ENCODE data around the gene NPTN.

Gene NPTN

DNA sequence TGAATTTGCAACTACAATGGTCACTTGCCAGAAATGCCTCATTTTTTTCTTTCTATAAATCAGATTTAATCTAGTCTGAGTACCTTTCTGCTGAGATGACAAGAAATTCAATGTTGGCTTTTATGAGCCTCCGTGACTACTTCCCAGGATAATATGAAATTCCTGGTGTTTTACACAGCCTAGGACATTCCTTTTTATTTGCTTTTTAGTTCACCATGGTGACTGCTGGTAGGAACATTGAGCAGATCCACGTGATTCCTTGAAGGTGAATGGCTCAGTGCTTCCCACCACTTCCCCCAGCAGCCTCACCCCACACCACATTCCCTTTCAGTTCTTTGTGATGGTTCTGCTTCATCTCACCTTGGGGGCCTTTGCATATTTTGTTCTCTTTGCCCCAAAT, 4.3 kb upstream of the NPTN start:
- no peak for DNase-seq
- in situ Hi-C loops (cut with MboI; ENCODE audit: low pct_unique_long_range_greater_than_20kb, low sequenced_read_pairs): no loop called here

- DNase-seq: no peak
These were observed 854 bp upstream of the NPTN start for GRCh38 chr15:73633991-73634495.

GRCh38 chr15:73632670-73633058, 525 bp downstream of the NPTN start:
- in situ Hi-C loops (cut with MboI; ENCODE audit: low pct_unique_long_range_greater_than_20kb, low sequenced_read_pairs): no loop called here
- DNase-seq: no peak

More at GRCh38 chr15:73633991-73634495, 854 bp upstream of the NPTN start:
- in situ Hi-C loops (cut with MboI; ENCODE audit: low pct_unique_long_range_greater_than_20kb, low sequenced_read_pairs): no loop called here

GRCh38 chr15:73631915-73632669, 1.1 kb downstream of the NPTN start:
- DNase-seq: peak; percentile 73
- in situ Hi-C loops (cut with MboI; ENCODE audit: low pct_unique_long_range_greater_than_20kb, low sequenced_read_pairs): no loop called here

DNA sequence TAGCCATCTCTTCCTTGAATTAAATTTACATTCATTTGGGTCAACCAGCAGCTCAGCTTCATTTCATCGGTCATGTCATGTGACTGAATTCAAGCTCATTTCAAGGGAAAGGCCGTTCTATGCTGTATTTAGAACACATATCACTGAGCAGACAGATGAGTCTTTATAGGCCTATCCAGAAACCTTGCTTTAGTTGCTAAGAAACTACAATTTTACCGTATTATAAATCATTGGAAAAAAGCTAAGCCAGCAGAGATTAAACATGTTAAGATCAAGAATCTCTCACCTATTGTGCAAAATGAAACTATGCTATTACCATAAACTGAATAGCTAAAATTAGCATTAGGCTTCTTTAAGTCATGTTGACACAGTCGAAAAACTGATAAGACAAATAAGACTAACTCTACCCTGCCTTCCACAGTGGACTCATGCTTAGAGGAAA, 2.2 kb downstream of the NPTN start:
- no peak for DNase-seq
- in situ Hi-C loops (cut with MboI; ENCODE audit: low pct_unique_long_range_greater_than_20kb, low sequenced_read_pairs): no loop called here

GRCh38 chr15:73629798-73630429, 3.3 kb downstream of the NPTN start:
- in situ Hi-C loops (cut with MboI; ENCODE audit: low pct_unique_long_range_greater_than_20kb, low sequenced_read_pairs): no loop called here
- no peak for DNase-seq

- in situ Hi-C loops (cut with MboI; ENCODE audit: low pct_unique_long_range_greater_than_20kb, low sequenced_read_pairs): no loop called here
- DNase-seq: peak; percentile 35
These were observed 4.0 kb downstream of the NPTN start for GRCh38 chr15:73628976-73629797.

DNA sequence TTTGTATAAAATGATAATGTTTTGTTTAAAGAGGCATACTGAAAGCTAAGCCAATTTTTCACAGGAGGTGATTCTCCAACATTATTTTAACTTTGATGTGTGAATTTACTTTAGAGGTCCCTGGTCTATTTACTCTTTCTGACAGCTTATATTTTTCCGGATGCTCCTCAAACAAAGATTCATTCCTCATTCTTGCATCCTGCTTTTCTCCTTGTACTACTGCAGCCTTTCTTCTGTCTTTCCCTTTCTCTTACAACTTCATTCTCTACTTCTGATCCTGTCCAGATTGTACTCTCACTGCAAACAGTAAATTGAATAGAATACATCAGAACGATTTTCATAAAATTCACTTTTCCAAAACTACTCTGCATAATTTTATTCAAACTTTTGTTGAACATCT, 5.1 kb downstream of the NPTN start:
- no peak for DNase-seq
- in situ Hi-C loops (cut with MboI; ENCODE audit: low pct_unique_long_range_greater_than_20kb, low sequenced_read_pairs): no loop called here

- DNase-seq: no peak
- in situ Hi-C loops (cut with MboI; ENCODE audit: low pct_unique_long_range_greater_than_20kb, low sequenced_read_pairs): no loop called here
These were observed 7.1 kb downstream of the NPTN start for GRCh38 chr15:73626072-73626471.

GRCh38 chr15:73624530-73624929, 8.7 kb downstream of the NPTN start:
- in situ Hi-C loops (cut with MboI; ENCODE audit: low pct_unique_long_range_greater_than_20kb, low sequenced_read_pairs): no loop called here
- no peak for DNase-seq

DNA sequence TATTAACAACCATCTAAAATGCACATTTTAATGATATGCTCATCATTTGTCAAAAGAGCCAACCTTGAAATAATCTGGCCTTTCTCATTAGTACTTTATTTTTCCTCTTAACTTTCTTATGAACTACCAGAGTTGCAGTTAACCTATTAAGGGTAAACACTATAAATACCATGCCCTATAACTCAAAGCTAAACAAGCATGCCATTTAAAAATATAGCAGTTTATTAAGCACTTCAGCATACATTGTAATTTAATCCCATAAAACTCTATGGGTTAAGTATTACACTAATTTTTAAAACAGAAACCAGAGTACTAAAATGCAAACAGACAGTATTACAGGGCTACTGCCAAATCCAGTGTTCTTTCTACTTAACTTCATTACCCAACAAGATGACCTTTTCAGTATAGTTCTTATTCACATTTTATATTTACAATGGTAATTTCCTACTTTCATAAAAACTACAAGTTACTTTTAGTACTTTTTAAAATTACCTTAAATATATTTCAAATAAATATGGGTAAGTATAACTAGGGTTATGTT, 11.8 kb downstream of the NPTN start:
- DNase-seq: no peak
- in situ Hi-C loops (cut with MboI; ENCODE audit: low pct_unique_long_range_greater_than_20kb, low sequenced_read_pairs): no loop called here

GRCh38 chr15:73620078-73620477, 13.1 kb downstream of the NPTN start:
- no peak for DNase-seq
- in situ Hi-C loops (cut with MboI; ENCODE audit: low pct_unique_long_range_greater_than_20kb, low sequenced_read_pairs): no loop called here

- no peak for DNase-seq
- in situ Hi-C loops (cut with MboI; ENCODE audit: low pct_unique_long_range_greater_than_20kb, low sequenced_read_pairs): no loop called here
These were observed 15.3 kb downstream of the NPTN start for GRCh38 chr15:73617913-73618312.

DNA sequence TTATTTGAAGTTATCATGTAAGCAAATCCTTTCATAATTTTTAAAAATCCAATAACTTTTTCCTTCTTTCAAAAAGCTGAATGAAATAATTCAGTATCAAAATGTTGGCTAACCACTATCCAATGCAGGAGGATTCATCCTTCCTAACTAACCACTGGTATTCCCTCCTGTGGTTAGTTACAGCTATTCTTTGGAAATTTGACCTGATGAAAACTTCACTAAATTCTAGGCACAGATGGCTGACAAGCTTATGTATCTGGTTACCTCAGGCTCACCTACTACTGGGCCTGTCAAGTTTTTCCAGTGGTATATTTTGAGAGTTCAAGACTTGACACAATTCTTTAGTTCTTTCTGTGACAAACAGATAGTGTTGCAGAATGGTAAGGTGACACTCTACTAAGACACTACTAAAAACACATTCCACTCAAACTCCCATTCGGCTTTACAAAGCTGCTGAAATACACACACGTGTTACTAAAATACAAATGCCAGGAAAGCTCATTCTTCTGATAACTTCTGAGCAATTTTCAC, 15.8 kb downstream of the NPTN start:
- in situ Hi-C loops (cut with MboI; ENCODE audit: low pct_unique_long_range_greater_than_20kb, low sequenced_read_pairs): no loop called here
- DNase-seq: no peak

DNA sequence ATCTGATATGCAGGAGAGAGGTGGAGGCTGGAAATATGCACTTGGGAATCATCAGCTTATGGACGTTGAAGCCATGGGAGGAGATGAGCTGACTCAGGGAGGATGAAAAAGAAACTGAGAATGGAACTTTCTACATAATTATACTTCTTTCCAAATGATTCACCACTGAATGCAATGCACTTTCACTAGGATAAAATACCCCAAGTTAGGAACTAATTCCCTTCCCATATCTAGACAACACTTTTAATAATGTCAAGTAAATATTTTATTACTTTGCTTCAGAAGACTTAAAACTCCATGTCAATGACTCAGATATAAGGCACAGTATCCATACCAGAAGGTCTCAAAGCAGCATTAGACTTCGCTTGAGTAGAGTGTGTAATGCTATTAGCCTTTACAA, 24.2 kb downstream of the NPTN start:
- in situ Hi-C loops (cut with MboI; ENCODE audit: low pct_unique_long_range_greater_than_20kb, low sequenced_read_pairs): no loop called here
- DNase-seq: no peak

DNA sequence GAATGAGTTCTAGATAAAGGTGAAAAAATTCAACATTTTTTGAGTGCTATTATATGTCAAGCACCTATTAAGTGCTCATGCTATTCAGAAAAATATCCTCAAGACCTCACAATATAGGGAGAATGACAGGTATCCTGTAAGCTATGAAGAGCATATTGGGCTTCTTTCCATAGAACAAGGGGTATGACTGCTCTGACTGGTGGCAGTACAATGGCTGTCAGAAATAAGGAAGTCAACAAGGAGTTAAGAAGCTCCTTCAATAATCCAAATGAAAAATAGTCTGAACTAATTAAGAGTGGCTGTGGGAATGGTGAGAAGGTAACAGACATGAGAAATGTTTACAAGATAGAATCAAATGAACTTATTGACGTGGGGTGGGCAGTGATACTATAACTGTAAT, 24.7 kb downstream of the NPTN start:
- DNase-seq: no peak
- in situ Hi-C loops (cut with MboI; ENCODE audit: low pct_unique_long_range_greater_than_20kb, low sequenced_read_pairs): no loop called here

GRCh38 chr15:73607843-73608242, 25.3 kb downstream of the NPTN start:
- in situ Hi-C loops (cut with MboI; ENCODE audit: low pct_unique_long_range_greater_than_20kb, low sequenced_read_pairs): no loop called here
- DNase-seq: no peak

- in situ Hi-C loops (cut with MboI; ENCODE audit: low pct_unique_long_range_greater_than_20kb, low sequenced_read_pairs): no loop called here
- DNase-seq: peak; percentile 32
These were observed 25.8 kb downstream of the NPTN start for GRCh38 chr15:73607405-73607804.

DNA sequence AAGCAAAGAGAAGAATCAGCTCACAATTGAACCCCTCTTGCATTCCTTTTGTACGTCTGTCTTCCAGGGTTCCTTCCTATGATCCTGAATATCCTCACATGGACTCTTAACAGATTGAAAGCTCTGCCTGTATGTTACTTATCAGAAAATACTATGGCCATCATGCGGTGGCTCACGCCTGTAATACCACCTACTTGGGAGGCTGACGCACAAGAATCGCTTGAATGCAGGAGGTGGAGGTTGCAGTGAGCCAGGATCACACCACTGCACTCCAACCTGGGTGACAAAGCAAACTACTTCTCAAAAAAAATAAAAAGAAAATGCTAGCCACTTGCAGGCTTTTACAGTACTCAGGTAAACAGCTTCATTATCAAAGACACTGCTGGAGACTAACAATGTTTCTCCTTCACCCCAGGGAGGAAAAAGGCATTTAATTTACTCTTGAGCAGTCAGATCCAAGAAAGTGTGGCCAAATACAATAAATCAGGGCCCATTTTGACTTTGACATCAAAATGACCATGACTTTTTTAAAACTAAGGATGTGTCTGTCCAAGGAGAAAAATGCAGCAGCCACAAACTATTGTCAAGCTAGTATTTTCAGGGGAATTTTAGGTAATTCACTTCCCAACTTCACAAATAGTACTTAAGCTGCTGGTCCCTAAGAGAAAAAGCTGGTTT, 27.3 kb downstream of the NPTN start:
- DNase-seq: no peak
- in situ Hi-C loops (cut with MboI; ENCODE audit: low pct_unique_long_range_greater_than_20kb, low sequenced_read_pairs): no loop called here
